Stimulated activated naive B cell treated with anti-CD40 and anti-IgM and Interleukin-4, amounts not matched to agents 10 μg/mL and 1 μg/mL and 100 μg/mL, for 72 hours (primary cell): ENCODE data around the gene DCAF12.
"Not testable (repeated sequence)": the region's sequence is repeated elsewhere in the genome, so short reads cannot be mapped to it uniquely, and the experiment has no call there.

ENCODE experiments used
- ATAC-seq, 2 donors: fragments of 150-1000 bp; cut with Tn5 transposase; replicated peaks; 2 replicates each; pipeline ENCODE4 v1.10.0; 2021; ENCODE audit warnings: moderate library complexity in 1 of 2
- DNase-seq: peaks from one replicate; pipeline ENCODE4 v3.0.0; 2021
- H3K27ac Mint-ChIP-seq: one replicate; pipeline ENCODE4 v1.8.0; 2022; ENCODE audit warnings: mild to moderate bottlenecking, mixed read lengths
- H3K27me3 Mint-ChIP-seq, 2 donors: one replicate each; pipeline ENCODE4 v1.8.0; 2022; ENCODE audit warnings: mixed read lengths in 2 of 2
- H3K36me3 Mint-ChIP-seq, 2 donors: one replicate each; pipeline ENCODE4 v1.8.0; 2022; ENCODE audit warnings: mixed read lengths in 2 of 2, mild to moderate bottlenecking in 1 of 2
- H3K4me1 Mint-ChIP-seq, 2 donors: one replicate each; pipeline ENCODE4 v1.8.0; 2022; ENCODE audit warnings: mixed read lengths in 2 of 2, mild to moderate bottlenecking in 1 of 2
- H3K4me3 Mint-ChIP-seq, 2 donors: one replicate each; pipeline ENCODE4 v1.8.0; 2022; ENCODE audit warnings: mild to moderate bottlenecking in 2 of 2, mixed read lengths in 2 of 2, moderate library complexity in 1 of 2
- H3K9me3 Mint-ChIP-seq, 2 donors: one replicate each; pipeline ENCODE4 v1.8.0; 2022; ENCODE audit warnings: mixed read lengths in 2 of 2, mild to moderate bottlenecking in 1 of 2

Gene DCAF12

GRCh38 chr9:34139477-34140146, 13.1 kb upstream of the DCAF12 start:
- Mint-ChIP-seq H3K9me3 (no peaks in the 10 kb centered on the region), H3K4me3 (no peak overlapping the region), H3K27me3 (peaks cover 36 to 47% of the 10 kb centered on the region in 2 donors), H3K36me3 (no peaks in the 10 kb centered on the region), H3K27ac (no peak overlapping the region), H3K4me1 (peaks cover 0 to 2% of the 10 kb centered on the region in 2 donors)
- ATAC-seq, result peak in 1 of 2 donors; percentile 33
- no peak for DNase-seq

DNA sequence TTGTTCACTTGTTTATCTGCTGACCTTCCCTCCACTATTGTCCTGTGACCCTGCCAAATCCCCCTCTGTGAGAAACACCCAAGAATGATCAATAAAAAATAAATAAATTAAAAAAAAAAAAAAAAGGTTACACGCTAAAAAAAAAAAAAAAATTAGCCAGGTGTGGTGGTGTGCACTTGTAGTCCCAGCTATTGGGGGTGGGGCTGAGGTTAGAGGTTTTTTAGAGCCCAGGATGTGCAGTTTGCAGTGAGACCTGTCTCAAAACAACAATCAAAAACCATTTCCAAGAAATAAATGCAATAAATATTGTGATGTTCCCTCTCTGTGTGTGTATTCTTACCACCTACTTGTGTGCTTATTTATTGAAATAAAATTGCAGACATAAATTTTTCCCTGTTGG, 12.1 kb upstream of the DCAF12 start:
- not testable (repeated sequence) for H3K27ac Mint-ChIP-seq, H3K4me1 Mint-ChIP-seq, H3K9me3 Mint-ChIP-seq, ATAC-seq, H3K4me3 Mint-ChIP-seq, H3K36me3 Mint-ChIP-seq, DNase-seq
- H3K27me3 Mint-ChIP-seq, result peaks cover 37 to 47% of the 10 kb centered on the region in 2 donors

GRCh38 chr9:34134521-34134920, 8.0 kb upstream of the DCAF12 start:
- Mint-ChIP-seq H3K4me3 (no peak overlapping the region), H3K4me1 (no peaks in the 10 kb centered on the region), H3K27me3 (peaks cover 32 to 48% of the 10 kb centered on the region in 2 donors), H3K36me3 (peaks cover 0 to 1% of the 10 kb centered on the region in 2 donors), H3K27ac (no peak overlapping the region), H3K9me3 (no peaks in the 10 kb centered on the region)
- DNase-seq (no peak), ATAC-seq (no peak)

DNA sequence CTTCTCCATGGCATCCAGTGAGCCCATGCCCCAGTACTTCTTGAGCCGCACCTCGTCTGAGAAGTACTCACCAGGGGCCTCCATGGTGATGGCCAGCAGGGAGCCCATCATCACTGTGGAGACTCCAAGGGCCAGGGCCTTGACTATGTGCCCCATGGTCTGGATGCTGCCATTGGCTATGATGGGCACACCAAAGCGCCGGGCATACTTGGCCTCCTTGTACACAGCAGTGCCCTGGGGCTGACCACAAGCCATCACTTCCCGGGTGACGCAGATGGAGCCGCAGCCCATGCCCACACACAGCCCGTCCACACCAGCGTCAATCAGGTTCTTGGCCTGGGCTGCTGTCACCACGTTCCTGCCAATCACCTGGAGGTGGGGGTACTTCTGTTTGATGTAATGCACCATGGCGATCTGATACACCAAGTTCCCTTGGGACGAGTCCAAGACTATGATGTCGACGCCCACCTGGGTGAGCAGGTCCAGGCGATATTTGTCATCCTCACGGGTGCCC, 7.0 kb upstream of the DCAF12 start:
- peaks cover 37 to 48% of the 10 kb centered on the region in 2 donors for H3K27me3 Mint-ChIP-seq
- no peak overlapping the region for H3K4me3 Mint-ChIP-seq
- H3K9me3 Mint-ChIP-seq, result no peaks in the 10 kb centered on the region
- ATAC-seq (no peak), DNase-seq (no peak)
- no peak overlapping the region for H3K27ac Mint-ChIP-seq
- peaks cover 0 to 1% of the 10 kb centered on the region in 2 donors for H3K36me3 Mint-ChIP-seq
- no peaks in the 10 kb centered on the region for H3K4me1 Mint-ChIP-seq

DNA sequence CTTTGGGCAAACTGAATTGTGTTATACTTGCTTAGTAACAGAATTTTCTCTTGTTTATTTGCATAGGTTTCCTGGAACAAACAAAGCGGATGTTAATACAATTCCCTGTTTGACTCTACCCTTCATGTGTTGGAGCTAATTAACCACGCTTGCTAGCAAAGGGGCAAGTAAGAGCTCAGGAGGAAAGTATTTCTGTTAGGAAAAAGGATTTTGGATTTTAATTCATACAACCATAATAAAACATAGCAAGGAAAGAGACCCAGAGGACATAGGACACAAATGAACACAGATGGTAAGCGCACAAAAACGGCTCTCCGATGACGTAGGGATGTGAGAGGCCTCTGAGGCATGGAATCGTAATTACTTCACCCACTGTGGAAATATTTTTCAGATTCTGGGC, 5.1 kb upstream of the DCAF12 start:
- DNase-seq, result no peak
- no peak for ATAC-seq
- Mint-ChIP-seq H3K9me3 (no peaks in the 10 kb centered on the region), H3K4me3 (no peak overlapping the region), H3K27me3 (peaks cover 50 to 61% of the 10 kb centered on the region in 2 donors), H3K36me3 (peaks cover 0 to 1% of the 10 kb centered on the region in 2 donors), H3K4me1 (peaks cover 3 to 16% of the 10 kb centered on the region in 2 donors), H3K27ac (no peak overlapping the region)

DNA sequence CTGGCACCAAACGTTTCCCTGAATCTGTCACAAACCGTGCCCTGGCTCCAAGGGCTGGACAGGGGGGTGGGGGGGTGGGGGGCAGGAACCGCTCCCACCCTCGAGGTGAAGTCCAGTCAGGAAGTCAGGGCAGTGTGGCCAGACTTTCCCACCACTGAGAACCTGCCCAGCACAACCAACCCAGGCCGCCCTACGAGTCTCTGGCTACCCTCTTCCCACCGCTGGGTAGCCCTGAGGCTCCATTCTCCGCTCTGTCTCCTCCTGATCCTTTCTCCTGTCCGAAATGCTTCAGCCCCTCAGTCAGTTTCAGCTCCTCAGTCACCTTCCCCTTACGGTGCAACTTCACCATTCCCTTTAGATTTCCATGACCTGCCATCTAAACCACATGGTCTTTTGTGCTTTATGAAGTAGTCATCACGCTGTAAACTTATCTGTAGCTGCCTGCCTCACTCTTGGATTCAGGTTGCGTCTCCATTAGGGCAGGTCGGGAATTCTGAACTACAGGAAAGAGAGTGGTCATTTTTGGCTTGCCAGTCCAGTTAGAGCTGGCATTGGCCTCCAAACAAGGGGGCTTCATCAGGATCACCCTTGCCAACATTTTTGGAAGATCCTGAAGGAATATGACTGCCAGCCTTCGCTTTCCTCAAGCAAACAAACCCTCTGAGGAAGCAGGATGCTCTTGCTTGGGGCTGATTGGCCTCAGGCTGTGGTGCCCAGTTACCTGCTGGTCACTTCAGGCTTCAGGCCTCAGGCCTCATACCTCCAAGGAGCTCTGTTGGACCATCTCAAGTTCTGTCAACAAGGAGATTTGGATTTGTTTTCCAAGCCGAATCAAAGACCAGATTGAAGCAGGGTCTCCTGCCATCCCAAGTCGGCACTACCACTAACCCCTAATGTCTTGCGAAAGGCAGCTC, 794 bp upstream of the DCAF12 start:
- Mint-ChIP-seq H3K4me1 (peaks cover 32 to 59% of the 10 kb centered on the region in 2 donors), H3K27me3 (peaks cover 49 to 63% of the 10 kb centered on the region in 2 donors), H3K27ac (peak overlapping the region; percentile 86), H3K36me3 (peaks cover 3 to 20% of the 10 kb centered on the region in 2 donors), H3K9me3 (peaks cover 0 to 2% of the 10 kb centered on the region in 2 donors), H3K4me3 (peak overlapping the region; percentile 94 to 96)
- ATAC-seq (no peak), DNase-seq (no peak)

DNA sequence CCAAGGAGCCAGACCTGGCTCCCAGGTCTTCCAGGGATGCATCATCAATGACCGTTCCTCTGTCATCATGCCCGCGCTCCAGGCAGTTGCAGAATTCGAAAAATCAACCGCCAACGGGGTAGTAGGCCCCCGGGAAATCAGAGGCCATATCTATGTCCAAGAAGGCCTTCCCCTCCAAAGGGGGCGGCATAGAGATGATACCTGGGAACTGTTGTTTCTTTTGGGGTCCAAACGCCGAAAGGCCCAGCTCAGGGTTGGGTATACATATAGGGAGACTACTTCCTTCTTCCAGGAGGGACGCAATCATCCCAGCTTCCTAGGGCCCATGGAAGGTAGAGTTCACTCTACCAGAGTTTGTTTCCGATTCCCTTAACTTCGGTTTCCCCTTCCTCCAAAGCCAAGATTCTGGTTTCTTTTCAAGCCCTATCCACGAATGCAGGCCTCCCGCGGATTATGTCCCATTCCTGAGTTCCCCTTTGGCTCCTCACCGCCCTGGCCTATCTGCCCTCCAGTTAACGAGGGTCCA, 754 bp downstream of the DCAF12 start:
- Mint-ChIP-seq H3K36me3 (peaks cover 18 to 36% of the 10 kb centered on the region in 2 donors), H3K9me3 (peaks cover 0 to 2% of the 10 kb centered on the region in 2 donors), H3K4me1 (peaks cover 36 to 69% of the 10 kb centered on the region in 2 donors), H3K27me3 (peaks cover 54 to 63% of the 10 kb centered on the region in 2 donors), H3K27ac (peak overlapping the region; percentile 60), H3K4me3 (peak overlapping the region; percentile 94 to 96)
- ATAC-seq (no peak), DNase-seq (no peak)

DNA sequence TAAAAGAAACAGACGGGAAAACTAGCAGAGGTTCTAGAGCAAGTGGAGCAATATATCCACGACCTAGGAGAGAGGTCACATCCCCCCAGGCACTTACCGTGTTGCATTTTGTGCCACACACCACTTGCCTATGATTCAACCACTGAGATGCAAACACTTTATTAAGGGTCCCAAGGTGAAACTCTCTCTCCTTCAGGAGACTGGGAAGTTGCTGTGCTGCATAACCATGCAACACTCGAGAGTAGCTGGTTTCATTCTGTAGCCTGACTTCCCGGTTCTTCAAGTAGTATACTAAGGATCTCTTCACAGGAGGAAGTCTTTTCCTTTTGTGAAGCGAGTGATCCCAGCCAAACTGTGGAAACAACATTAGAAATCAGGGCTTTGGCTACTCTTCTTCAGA, 1.6 kb downstream of the DCAF12 start:
- H3K4me1 Mint-ChIP-seq, result peaks cover 36 to 70% of the 10 kb centered on the region in 2 donors
- peaks cover 20 to 37% of the 10 kb centered on the region in 2 donors for H3K36me3 Mint-ChIP-seq
- DNase-seq (no peak), ATAC-seq (no peak)
- H3K9me3 Mint-ChIP-seq, result peaks cover 0 to 2% of the 10 kb centered on the region in 2 donors
- H3K27ac Mint-ChIP-seq, result peak overlapping the region; percentile 44
- peak overlapping the region; percentile 94 to 96 for H3K4me3 Mint-ChIP-seq
- peaks cover 59 to 68% of the 10 kb centered on the region in 2 donors for H3K27me3 Mint-ChIP-seq

- H3K27me3 Mint-ChIP-seq, result peaks cover 51 to 68% of the 10 kb centered on the region in 2 donors
- peak; percentile 42 to 52 for ATAC-seq
- peaks cover 36 to 70% of the 10 kb centered on the region in 2 donors for H3K4me1 Mint-ChIP-seq
- peak overlapping the region; percentile 77 for H3K27ac Mint-ChIP-seq
- DNase-seq, result no peak
- peaks cover 20 to 37% of the 10 kb centered on the region in 2 donors for H3K36me3 Mint-ChIP-seq
- peaks cover 0 to 2% of the 10 kb centered on the region in 2 donors for H3K9me3 Mint-ChIP-seq
- H3K4me3 Mint-ChIP-seq, result peak overlapping the region; percentile 60 to 72
These were observed 2.4 kb downstream of the DCAF12 start for GRCh38 chr9:34124099-34124498.

GRCh38 chr9:34123682-34124081, 2.8 kb downstream of the DCAF12 start:
- Mint-ChIP-seq H3K9me3 (peaks cover 0 to 2% of the 10 kb centered on the region in 2 donors), H3K4me3 (peak overlapping the region; percentile 60 to 72), H3K27me3 (peaks cover 50 to 69% of the 10 kb centered on the region in 2 donors), H3K27ac (peak overlapping the region; percentile 77), H3K36me3 (peaks cover 20 to 37% of the 10 kb centered on the region in 2 donors), H3K4me1 (peaks cover 36 to 70% of the 10 kb centered on the region in 2 donors)
- peak; percentile 83 to 86 for ATAC-seq
- peak; percentile 64 for DNase-seq

DNA sequence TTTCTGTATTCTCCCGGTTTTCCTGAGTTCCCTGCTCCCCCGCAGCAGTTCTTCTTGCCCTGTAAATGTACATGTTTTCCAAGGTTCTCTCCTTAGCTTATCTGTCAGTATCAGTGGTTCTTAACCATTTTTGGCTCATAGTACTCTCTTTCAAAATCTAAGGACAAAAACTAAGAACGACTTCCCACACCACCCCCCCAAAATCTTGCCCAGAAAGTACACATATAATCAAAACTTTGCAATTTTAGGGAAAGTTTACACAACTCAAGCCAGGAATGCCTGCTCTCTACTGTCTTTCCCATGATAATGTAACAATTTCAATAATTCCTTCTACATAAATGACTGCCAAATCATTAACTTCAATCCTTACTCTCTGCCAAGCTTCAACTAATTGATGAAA, 4.5 kb downstream of the DCAF12 start:
- no peak for DNase-seq
- no peak for ATAC-seq
- Mint-ChIP-seq H3K4me3 (no peak overlapping the region), H3K27me3 (peaks cover 37 to 58% of the 10 kb centered on the region in 2 donors), H3K36me3 (peaks cover 20 to 37% of the 10 kb centered on the region in 2 donors), H3K27ac (no peak overlapping the region), H3K4me1 (peaks cover 32 to 57% of the 10 kb centered on the region in 2 donors), H3K9me3 (peaks cover 0 to 2% of the 10 kb centered on the region in 2 donors)

- Mint-ChIP-seq H3K27ac (no peak overlapping the region), H3K27me3 (peaks cover 36 to 46% of the 10 kb centered on the region in 2 donors), H3K36me3 (peaks cover 21 to 43% of the 10 kb centered on the region in 2 donors), H3K4me1 (peaks cover 20 to 35% of the 10 kb centered on the region in 2 donors), H3K4me3 (no peak overlapping the region), H3K9me3 (peaks cover 0 to 3% of the 10 kb centered on the region in 2 donors)
- ATAC-seq (no peak), DNase-seq (no peak)
These were observed 6.8 kb downstream of the DCAF12 start for GRCh38 chr9:34119713-34120112.

GRCh38 chr9:34114436-34114835, 12.1 kb downstream of the DCAF12 start:
- Mint-ChIP-seq H3K27me3 (peaks cover 38 to 51% of the 10 kb centered on the region in 2 donors), H3K9me3 (peaks cover 0 to 1% of the 10 kb centered on the region in 2 donors), H3K4me1 (no peaks in the 10 kb centered on the region), H3K4me3 (no peak overlapping the region), H3K36me3 (peaks cover 8 to 26% of the 10 kb centered on the region in 2 donors), H3K27ac (no peak overlapping the region)
- ATAC-seq (no peak), DNase-seq (no peak)

DNA sequence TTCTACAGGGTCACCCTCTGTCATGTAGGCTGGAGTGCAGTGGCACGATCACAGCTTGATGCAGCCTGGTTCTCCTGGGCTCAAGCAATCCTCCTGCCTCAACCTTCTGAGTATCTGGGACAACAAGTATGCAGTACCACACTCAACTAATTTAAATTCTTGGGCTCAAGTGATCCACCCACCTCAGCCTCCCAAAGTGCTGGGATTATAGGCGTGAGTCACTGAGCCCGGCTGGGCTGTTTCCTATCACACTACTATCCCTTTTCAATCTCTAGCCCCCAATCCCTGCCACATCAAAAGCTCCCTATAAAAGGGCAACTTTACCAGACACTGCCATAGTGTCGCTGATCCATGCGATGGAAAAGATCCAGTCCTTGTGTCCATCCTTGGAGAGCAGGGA, 20.4 kb downstream of the DCAF12 start:
- H3K4me3 Mint-ChIP-seq, result no peak overlapping the region
- no peaks in the 10 kb centered on the region for H3K4me1 Mint-ChIP-seq
- peaks cover 40 to 52% of the 10 kb centered on the region in 2 donors for H3K36me3 Mint-ChIP-seq
- peaks cover 49 to 69% of the 10 kb centered on the region in 2 donors for H3K27me3 Mint-ChIP-seq
- H3K27ac Mint-ChIP-seq, result no peak overlapping the region
- ATAC-seq (no peak), DNase-seq (no peak)
- H3K9me3 Mint-ChIP-seq, result no peaks in the 10 kb centered on the region
